Gastrocnemius medialis (tissue), 4 donors: Measurements from ENCODE around the gene S100A8.
A peak's percentile ranks its signal among the peaks of the same experiment; 100 is the strongest.

Source experiments
- CTCF ChIP-seq, 5 experiments: fragments of 450-650 bp in 3 of 5; fragments of 200-600 bp in 2 of 5; sonication (generic) in 2 of 5; IDR thresholded peaks in 4 of 5; conservative IDR thresholded peaks in 1 of 5; 1 replicate in 4 of 5; 2 replicates in 1 of 5; pipeline ENCODE4 v1.5.1; 2016 to 2019; ENCODE audit warnings: antibody characterized with exemption in 5 of 5, mild to moderate bottlenecking in 3 of 5, moderate library complexity in 3 of 5
- POLR2A ChIP-seq, 2 donors: fragments of 450-650 bp; IDR thresholded peaks; one replicate each; pipeline ENCODE4 v1.6.1; 2017; ENCODE audit warnings: antibody characterized with exemption in 2 of 2, mild to moderate bottlenecking in 2 of 2, moderate library complexity in 2 of 2

- TF ChIP-seq CTCF (IDR thresholded peaks at IDR 0.05 in 4 of 5, conservative IDR thresholded peaks at IDR 0.05 in 1 of 5), result no peak
- peak in 1 of 2 donors; percentile 19 for TF ChIP-seq POLR2A (IDR thresholded peaks at IDR 0.05)
Observed at GRCh38 chr1:153357853-153358690, 32.8 kb downstream of the S100A8 start, which contains the start of gene S100A9.
